ENCODE results near the gene HAUS8.
"Not testable (repeated sequence)": the region's sequence is repeated elsewhere in the genome, so short reads cannot be mapped to it uniquely, and the experiment has no call there.

Gene HAUS8

GRCh38 chr19:17035842-17036424 is 39.3 kb downstream of the HAUS8 start:
- peak; percentile 33 for DNase-seq (ENCODE audit: low read depth)

- no peak for DNase-seq (ENCODE audit: low read depth)
Observed at GRCh38 chr19:17031741-17032140, 43.5 kb downstream of the HAUS8 start.

- no peak for DNase-seq (ENCODE audit: low read depth)
Observed at GRCh38 chr19:17027535-17027975, 47.7 kb downstream of the HAUS8 start.

GRCh38 chr19:17026706-17027534 is 48.3 kb downstream of the HAUS8 start, which contains the start of gene CPAMD8:
Gene CPAMD8, minus strand, starts transcription at chr19:17026810. Its CDS starts 168 bp downstream, at chr19:17026642.
- DNase-seq (ENCODE audit: low read depth), result no peak

GRCh38 chr19:17025991-17026658 is 49.1 kb downstream of the HAUS8 start:
- no peak for DNase-seq (ENCODE audit: low read depth)

GRCh38 chr19:17025361-17025760 is 49.9 kb downstream of the HAUS8 start:
- no peak for DNase-seq (ENCODE audit: low read depth)

GRCh38 chr19:17024941-17025340 is 50.3 kb downstream of the HAUS8 start:
- DNase-seq (ENCODE audit: low read depth), result not testable (repeated sequence)

- no peak for DNase-seq (ENCODE audit: low read depth)
Observed at GRCh38 chr19:17023805-17024204, 51.4 kb downstream of the HAUS8 start.

GRCh38 chr19:17022738-17023137 is 52.5 kb downstream of the HAUS8 start:
- DNase-seq (ENCODE audit: low read depth), result no peak

GRCh38 chr19:17021793-17022590 is 53.3 kb downstream of the HAUS8 start:
- DNase-seq (ENCODE audit: low read depth), result no peak

- DNase-seq (ENCODE audit: low read depth), result no peak
Observed at GRCh38 chr19:17021328-17021727, 53.9 kb downstream of the HAUS8 start.

GRCh38 chr19:17020823-17021222 is 54.4 kb downstream of the HAUS8 start:
- DNase-seq (ENCODE audit: low read depth), result peak; percentile 7

- no peak for DNase-seq (ENCODE audit: low read depth)
Observed at GRCh38 chr19:17020385-17020784, 54.9 kb downstream of the HAUS8 start.

- not testable (repeated sequence) for DNase-seq (ENCODE audit: low read depth)
Observed at GRCh38 chr19:17014212-17014861, 60.9 kb downstream of the HAUS8 start.

GRCh38 chr19:17011485-17011884 is 63.8 kb downstream of the HAUS8 start:
- no peak for DNase-seq (ENCODE audit: low read depth)

- no peak for DNase-seq (ENCODE audit: low read depth)
Observed at GRCh38 chr19:17006579-17006978, 68.7 kb downstream of the HAUS8 start.

GRCh38 chr19:17005000-17005399 is 70.3 kb downstream of the HAUS8 start:
- DNase-seq (ENCODE audit: low read depth), result no peak

- DNase-seq (ENCODE audit: low read depth), result no peak
Observed at GRCh38 chr19:17004386-17004785, 70.9 kb downstream of the HAUS8 start.

GRCh38 chr19:17002455-17002854 is 72.8 kb downstream of the HAUS8 start:
- DNase-seq (ENCODE audit: low read depth), result no peak

GRCh38 chr19:17001603-17002183 is 73.6 kb downstream of the HAUS8 start:
- peak; percentile 22 for DNase-seq (ENCODE audit: low read depth)

Measured in CMK (cell line).